NCI-H510A treated with DMSO at 0.1 percent for 48 hours (cell line): ENCODE data around the gene CMTM2.
"Not testable (repeated sequence)": the region's sequence is repeated elsewhere in the genome, so short reads cannot be mapped to it uniquely, and the experiment has no call there.

Experiments used
- DNase-seq: peaks from one replicate; lab custom pipeline; 2025; lab: John Stamatoyannopoulos, UW

CMTM2 gene

DNA sequence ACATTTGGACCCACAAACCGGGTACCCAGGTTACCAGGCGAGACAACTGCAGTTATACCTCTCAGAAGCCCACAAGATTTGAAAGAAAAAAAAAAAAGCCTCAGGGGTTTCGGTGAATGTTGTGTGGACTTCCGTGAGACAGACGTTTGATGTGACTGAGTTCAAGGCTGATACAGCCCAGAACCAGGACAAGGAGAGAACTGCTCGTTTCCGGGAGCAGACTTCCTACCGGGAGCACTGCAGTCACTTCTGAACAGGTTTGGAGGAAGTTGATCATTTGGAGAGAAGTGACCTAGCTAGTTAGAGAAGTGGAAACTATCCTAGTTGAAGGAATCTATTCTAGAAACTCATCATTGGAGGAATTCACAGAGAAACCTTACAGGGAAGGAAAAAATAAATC is 26.0 kb upstream of the CMTM2 start:
- peak; percentile 4 for DNase-seq

- no peak for DNase-seq
These were observed 25.2 kb upstream of the CMTM2 start for GRCh38 chr16:66554021-66554420.

DNA sequence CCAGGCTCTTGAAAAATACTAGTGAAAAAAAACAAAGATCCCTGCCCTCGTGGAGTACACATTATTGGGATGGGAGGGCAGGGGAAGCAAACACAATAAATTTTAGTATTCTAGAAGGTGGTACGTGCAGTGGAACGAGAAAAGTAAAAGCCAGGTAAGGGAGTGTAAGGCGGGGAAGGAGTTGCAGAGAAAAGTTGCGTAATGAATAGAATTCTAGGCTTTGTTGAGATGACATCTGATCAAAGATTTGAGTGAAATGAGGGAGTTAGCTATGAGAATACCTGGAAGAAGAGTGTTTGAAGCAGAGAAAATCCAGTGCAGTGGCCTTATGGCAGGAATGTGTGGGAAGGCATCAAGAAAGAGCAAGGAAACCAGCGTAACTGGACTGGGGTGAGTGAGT is 24.8 kb upstream of the CMTM2 start:
- no peak for DNase-seq

- no peak for DNase-seq
These were observed 19.2 kb upstream of the CMTM2 start for GRCh38 chr16:66560107-66560506.

GRCh38 chr16:66561381-66562080 is 17.7 kb upstream of the CMTM2 start:
- DNase-seq: no peak

- no peak for DNase-seq
These were observed 16.9 kb upstream of the CMTM2 start for GRCh38 chr16:66562409-66562808.

- DNase-seq: no peak
These were observed 16.3 kb upstream of the CMTM2 start for GRCh38 chr16:66562986-66563385.

GRCh38 chr16:66563574-66564334 is 15.5 kb upstream of the CMTM2 start:
- no peak for DNase-seq

DNA sequence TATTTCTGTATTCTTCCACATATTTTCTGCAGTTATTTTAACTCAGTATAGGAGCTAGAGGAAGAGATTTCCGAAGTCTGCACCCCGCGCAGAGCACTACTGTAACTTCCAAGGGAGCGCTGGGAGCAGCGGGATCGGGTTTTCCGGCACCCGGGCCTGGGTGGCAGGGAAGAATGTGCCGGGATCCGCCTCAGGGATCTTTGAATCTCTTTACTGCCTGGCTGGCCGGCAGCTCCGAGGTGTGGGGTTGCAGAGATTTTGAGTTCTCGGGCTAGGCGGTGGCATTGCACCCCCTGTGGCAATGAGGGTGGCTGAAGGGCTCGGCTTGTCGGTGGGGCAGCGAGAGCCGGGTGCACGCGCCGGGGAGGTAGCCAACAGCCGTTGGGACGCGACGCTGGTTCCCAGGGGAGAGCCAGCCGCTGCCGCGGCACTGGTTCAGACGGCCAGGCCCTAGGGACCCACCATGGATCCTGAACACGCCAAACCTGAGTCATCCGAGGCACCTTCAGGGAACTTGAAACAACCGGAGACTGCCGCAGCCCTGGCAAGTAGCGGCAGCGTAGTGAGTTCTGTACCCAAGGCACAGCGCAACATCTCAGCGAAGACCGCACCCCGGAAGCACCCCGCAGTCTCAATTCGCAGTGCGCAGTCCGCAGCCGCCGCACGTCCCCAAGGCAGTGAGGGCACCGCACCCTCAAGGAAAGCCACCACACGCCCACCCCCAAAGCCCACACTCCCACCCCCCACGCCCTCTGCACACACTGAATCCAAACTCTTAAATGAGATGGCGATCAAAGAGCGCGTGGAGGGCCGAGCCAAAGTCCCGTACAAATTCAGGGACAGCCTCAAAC is 13.0 kb upstream of the CMTM2 start, which contains the start of gene CMTM1:
CMTM1 (plus strand) TSS at position 389 of the 851 bp plus-strand sequence; CDS start at position 464, 75 bp downstream.
- DNase-seq: no peak

GRCh38 chr16:66567270-66567669 is 12.0 kb upstream of the CMTM2 start:
- DNase-seq: not testable (repeated sequence)

DNA sequence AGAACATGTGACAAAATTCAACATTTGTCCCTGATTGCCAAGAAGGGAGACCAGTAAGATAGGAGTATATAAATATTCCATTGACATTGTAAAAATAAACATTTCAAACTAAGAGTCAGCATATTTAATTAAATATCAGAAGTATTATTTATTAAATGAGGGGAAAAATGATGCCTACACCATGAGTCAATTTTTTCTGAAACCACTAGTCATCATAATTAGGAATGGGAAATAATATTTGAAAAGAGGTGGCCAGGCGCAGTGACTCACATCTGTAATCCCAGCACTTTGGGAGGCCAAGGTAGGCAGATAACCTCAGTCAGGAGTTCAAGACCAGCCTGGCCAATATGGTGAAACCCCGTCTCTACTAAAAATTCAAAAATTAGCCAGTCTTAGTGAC is 10.9 kb upstream of the CMTM2 start:
- no peak for DNase-seq

DNA sequence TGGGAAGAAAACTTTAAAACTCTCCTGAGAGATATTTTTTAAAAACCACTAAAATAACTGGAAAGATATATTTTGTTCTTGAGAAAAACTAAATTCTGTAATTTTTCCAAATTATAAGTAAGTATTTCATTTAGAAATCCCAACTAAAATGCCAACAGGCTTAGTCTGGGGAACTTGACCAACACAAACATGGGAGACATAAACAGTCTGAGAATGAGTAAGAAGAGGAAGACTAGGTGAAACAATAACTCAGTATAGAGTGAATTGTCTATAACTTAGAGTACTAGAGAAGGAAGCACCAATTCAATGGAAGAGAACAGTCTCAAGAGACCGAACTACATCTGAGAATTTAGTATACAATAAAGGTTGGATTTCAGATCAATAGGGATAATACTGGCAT is 10.1 kb upstream of the CMTM2 start:
- DNase-seq: no peak

DNA sequence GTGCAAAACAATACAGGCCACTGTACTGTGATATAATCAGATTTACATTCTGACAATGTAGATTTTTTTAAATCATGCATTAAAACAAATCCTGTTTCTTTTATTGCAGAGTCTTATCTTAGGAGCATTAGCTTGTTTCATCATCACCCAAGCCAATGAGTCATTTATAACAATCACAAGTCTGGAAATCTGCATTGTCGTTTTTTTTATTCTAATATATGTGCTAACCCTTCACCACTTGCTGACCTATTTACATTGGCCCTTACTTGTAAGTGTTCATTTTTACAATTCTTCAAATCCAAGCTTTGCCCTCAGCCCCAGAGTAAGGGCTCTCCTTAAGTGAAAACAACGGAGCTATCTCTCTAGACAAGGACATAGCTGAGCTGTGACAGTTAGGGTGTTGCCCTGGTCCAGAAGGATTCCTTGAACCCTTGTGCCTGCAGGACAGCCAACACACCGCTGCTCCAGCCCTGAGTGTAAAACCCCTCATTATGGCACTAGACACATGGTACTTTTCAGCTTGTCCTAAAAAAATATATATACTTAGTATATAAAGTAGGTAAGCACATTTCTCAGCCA is 9.3 kb upstream of the CMTM2 start:
- DNase-seq: no peak

DNA sequence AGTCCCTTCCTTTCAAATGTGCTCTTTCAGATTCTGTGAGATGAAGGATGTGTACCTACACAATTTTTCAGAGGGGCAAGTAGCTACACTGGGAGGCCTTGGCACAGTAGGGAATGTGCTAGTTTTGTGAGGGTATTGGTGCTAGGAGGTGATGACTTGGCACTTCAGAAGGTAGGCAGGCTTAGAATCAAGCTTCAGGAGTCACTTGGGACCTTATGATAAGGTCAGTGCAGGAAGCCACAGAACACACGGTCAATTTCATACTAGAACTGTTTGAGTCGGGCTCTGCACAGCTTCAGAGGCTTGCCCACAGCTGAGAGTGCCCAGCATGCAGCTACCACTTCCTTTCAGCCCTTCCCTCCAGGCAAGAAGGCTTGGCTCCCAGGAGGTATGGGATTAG is 6.9 kb upstream of the CMTM2 start:
- DNase-seq: no peak

DNA sequence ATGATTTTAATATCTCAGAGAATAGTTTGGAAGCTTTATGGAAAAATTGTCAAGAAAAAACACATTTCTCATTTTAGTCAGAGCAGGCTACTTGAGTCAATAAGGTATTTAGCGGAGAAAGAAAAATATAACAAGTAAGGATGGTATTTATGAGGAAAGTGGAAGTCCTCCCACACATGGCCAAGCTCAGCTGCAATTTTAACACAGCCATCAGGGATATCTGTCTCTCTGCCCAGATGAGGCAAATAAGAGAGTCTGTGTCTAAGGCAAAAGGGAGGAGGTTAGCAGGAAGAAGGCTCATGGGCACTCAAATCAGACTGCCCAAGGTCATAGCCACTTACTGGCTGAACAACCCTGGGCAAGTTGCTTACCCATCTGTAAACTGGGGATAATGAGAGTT is 5.2 kb upstream of the CMTM2 start:
- no peak for DNase-seq

DNA sequence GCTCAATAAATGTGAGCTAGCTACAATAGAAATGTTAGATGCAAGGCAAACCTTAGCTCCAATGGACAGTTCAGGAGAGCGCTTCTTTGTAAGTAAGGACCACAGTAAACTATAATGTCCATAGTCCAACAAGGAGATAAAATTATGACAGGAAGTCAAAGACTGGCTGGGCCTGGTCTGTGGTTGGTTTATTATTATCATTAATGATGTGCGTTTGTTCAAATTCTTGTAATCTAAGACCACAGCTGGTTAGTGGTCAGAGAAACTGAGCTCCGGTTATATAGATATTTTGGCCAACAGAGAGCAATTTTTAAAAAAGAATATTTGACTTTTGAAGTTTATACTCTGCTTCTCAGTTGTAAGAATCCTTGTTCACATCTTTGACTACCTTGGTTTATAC is 4.7 kb upstream of the CMTM2 start:
- DNase-seq: no peak

GRCh38 chr16:66575060-66575459 is 4.2 kb upstream of the CMTM2 start:
- DNase-seq: no peak

DNA sequence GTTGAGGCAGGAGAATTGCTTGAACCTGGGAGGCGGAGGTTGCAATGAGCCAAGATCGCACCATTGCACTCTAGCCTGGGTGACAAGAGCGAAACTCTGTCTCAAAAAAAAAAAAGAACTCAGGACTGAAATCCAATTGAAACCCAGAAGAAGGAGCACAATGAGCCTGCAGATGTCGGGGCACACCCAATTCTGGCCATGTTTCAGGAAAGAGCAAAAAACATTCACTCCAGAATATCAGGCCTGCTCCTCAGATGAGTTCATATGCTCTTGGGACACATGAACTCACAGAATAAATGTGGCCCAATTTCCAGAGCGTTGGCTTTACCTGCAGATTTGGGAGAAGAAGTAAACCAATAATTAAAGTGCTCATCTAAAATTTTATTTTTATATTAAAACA is 3.0 kb upstream of the CMTM2 start:
- no peak for DNase-seq

DNA sequence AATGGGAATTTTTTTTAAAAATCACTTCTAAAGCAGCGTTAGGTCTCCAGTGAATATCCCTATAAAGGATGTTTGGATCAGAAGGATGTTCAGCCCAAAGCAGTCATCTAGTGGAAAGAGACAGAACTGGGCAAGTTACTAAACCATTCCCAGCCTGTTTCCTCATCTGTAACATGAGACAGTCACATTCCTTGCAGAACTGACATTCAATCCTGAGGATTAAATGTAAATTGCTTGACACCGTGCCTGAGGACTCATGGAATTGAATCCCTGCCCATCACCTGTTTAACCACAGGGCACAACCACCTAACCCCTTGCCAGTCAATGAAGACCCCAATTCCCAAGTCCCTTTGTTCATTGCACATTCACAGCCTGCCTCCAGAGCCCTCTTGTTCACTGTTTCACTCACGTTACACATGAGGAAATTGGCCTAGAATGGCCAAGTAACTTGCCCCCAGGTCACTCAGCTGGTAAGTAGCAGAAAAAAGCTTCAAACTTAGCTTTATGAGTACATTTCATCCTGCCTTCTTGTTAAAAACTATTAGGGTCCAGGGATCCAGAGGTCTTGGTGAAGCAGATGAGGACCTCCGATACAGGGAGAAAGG is 1.4 kb downstream of the CMTM2 start:
- DNase-seq: peak; percentile 1

- DNase-seq: no peak
These were observed 2.1 kb downstream of the CMTM2 start for GRCh38 chr16:66581246-66581952.
